Parathyroid adenoma (tissue), 2 donors: Measurements from ENCODE around the gene BORCS6.

Experiments used
- H2AFZ ChIP-seq: fragments of 300-600 bp; sonication (generic); one replicate; pipeline ENCODE4 v1.7.0; 2017; ENCODE audit warnings: antibody characterized with exemption, mild to moderate bottlenecking
- H3K27ac ChIP-seq: fragments of 300-600 bp; sonication (generic); one replicate; pipeline ENCODE4 v1.7.0; 2017
- H3K27me3 ChIP-seq: fragments of 300-600 bp; sonication (generic); one replicate; pipeline ENCODE4 v1.7.0; 2017; ENCODE audit warnings: low read length; ENCODE audit not compliant: control insufficient read depth, insufficient read depth
- H3K36me3 ChIP-seq: fragments of 300-600 bp; sonication (generic); one replicate; pipeline ENCODE4 v1.7.0; 2017; ENCODE audit warnings: low read length; ENCODE audit not compliant: control insufficient read depth, insufficient read depth
- H3K4me1 ChIP-seq: fragments of 300-600 bp; sonication (generic); one replicate; pipeline ENCODE4 v1.7.0; 2017; ENCODE audit warnings: control low read depth
- H3K4me2 ChIP-seq: fragments of 300-600 bp; sonication (generic); one replicate; pipeline ENCODE4 v1.7.0; 2017; ENCODE audit warnings: low read length
- H3K4me3 ChIP-seq: fragments of 300-600 bp; sonication (generic); one replicate; pipeline ENCODE4 v1.7.0; 2017; ENCODE audit warnings: low read depth, low read length
- H3K79me2 ChIP-seq: fragments of 300-600 bp; sonication (generic); one replicate; pipeline ENCODE4 v1.7.0; 2017; ENCODE audit warnings: control low read depth
- H3K9ac ChIP-seq: fragments of 300-600 bp; sonication (generic); one replicate; pipeline ENCODE4 v1.7.0; 2017; ENCODE audit warnings: mild to moderate bottlenecking
- H3K9me3 ChIP-seq: fragments of 300-600 bp; sonication (generic); one replicate; pipeline ENCODE4 v1.7.0; 2017; ENCODE audit warnings: low read length; ENCODE audit not compliant: control insufficient read depth
- TF ChIP-seq, protein P1 (sequence below): fragments of 300-600 bp; sonication (generic); IDR thresholded peaks from one replicate; pipeline ENCODE4 v1.7.0; 2017; ENCODE audit warnings: antibody characterized with exemption, mild to moderate bottlenecking
- donor health status: primary hyperparathyroidism.

Gene BORCS6

DNA sequence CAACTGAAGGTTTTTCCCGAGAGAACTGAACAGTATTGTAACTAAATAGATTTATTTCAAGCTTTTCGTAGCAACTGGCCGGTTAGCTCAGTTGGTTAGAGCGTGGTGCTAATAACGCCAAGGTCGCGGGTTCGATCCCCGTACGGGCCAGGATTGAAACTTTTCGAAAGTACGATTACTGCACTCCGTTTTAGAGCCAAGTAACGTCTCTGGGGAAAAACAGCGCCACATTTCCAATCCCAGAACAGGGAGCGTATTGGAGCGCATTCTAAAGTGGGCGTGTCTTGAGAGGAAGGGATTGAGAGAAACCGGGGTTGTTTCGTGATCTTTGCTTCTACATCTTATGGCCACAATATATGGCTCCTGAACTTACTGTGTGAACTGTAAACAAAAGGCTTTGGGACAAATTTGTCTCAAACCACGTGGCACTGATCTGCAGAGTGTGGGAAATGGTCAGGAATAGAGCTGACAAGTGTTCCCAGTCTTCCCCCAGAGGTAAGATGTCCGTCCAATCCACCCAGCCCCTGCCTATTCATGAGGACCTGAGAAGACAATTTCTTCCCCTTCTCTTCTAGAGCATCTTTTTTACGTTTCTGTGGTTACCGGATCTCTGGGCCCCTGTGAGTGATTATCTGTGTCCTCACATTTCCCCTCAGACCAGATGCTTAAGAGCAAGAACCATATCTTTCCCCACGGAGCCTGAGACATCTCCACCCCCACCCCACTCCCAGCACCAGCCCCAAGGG is 2.3 kb downstream of the BORCS6 start:
- Histone ChIP-seq H2AFZ (peak overlapping the region; percentile 4), H3K79me2 (no peaks in the 10 kb centered on the region), H3K36me3 (no peaks in the 10 kb centered on the region), H3K9me3 (no peaks in the 10 kb centered on the region), H3K27ac (peak overlapping the region; percentile 97), H3K9ac (no peak overlapping the region), H3K27me3 (no peaks in the 10 kb centered on the region), H3K4me1 (peaks cover 26% of the 10 kb centered on the region), H3K4me2 (peak overlapping the region; percentile 78), H3K4me3 (peak overlapping the region; percentile 83)
- TF ChIP-seq, protein P1, sequence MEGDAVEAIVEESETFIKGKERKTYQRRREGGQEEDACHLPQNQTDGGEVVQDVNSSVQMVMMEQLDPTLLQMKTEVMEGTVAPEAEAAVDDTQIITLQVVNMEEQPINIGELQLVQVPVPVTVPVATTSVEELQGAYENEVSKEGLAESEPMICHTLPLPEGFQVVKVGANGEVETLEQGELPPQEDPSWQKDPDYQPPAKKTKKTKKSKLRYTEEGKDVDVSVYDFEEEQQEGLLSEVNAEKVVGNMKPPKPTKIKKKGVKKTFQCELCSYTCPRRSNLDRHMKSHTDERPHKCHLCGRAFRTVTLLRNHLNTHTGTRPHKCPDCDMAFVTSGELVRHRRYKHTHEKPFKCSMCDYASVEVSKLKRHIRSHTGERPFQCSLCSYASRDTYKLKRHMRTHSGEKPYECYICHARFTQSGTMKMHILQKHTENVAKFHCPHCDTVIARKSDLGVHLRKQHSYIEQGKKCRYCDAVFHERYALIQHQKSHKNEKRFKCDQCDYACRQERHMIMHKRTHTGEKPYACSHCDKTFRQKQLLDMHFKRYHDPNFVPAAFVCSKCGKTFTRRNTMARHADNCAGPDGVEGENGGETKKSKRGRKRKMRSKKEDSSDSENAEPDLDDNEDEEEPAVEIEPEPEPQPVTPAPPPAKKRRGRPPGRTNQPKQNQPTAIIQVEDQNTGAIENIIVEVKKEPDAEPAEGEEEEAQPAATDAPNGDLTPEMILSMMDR, result no peak

DNA sequence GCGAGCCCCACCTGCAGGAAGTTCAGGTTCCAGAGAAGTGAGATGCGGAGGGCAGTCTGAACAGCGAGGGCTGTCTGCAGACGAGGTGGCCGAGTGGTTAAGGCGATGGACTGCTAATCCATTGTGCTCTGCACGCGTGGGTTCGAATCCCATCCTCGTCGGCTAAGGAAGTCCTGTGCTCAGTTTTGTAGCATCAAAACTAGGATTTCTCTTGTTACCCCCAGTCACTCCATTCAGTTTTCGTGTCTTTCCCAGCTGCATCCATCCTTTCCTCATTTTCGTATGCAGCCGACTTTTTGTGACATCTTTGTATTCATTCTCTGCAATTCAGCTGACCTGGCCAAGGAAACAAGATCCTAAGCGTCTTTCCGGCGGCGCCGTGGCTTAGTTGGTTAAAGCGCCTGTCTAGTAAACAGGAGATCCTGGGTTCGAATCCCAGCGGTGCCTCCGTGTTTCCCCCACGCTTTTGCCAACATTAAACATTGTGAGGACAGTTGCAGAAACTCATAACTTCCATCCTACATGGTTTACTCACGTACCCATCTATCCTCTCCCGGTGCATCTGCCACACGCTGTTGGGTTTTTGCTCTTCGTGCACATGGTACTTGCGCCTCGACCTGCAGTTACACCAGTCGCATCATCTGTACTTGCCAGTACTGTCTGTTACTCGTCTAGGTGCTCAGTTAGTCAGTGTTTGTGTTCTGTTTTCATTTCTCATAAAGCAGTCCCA is 3.0 kb downstream of the BORCS6 start:
- peak overlapping the region; percentile 83 for H3K4me3 ChIP-seq
- H3K4me1 ChIP-seq, result peaks cover 22% of the 10 kb centered on the region
- H3K79me2 ChIP-seq, result no peaks in the 10 kb centered on the region
- H3K9me3 ChIP-seq, result no peaks in the 10 kb centered on the region
- TF ChIP-seq, protein P1, result peak; percentile 56
- H3K27ac ChIP-seq, result peak overlapping the region; percentile 97
- peak overlapping the region; percentile 78 for H3K4me2 ChIP-seq
- H3K36me3 ChIP-seq, result no peaks in the 10 kb centered on the region
- peak overlapping the region; percentile 92 for H2AFZ ChIP-seq
- H3K9ac ChIP-seq, result no peak overlapping the region
- H3K27me3 ChIP-seq, result no peaks in the 10 kb centered on the region

DNA sequence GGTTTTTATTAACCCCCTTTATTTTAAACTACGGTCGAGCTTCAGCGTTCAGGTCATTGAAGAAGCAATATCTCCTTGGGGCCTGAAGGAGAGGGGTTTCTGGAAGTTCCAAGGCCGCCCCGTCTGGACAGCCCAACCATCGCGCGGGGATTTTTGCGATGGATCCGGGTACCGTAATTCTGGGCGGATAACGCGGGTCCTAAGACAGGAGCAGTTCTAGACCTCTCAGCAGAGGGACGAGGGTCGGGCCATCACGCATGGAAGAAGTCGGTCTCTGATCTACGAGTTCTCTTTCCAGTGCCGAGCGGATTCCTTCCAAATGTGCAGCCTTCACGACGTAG is 3.6 kb downstream of the BORCS6 start:
- H3K36me3 ChIP-seq, result no peaks in the 10 kb centered on the region
- H3K9ac ChIP-seq, result no peak overlapping the region
- TF ChIP-seq, protein P1, result no peak
- H3K4me1 ChIP-seq, result peaks cover 19% of the 10 kb centered on the region
- no peaks in the 10 kb centered on the region for H3K79me2 ChIP-seq
- peak overlapping the region; percentile 83 for H3K4me3 ChIP-seq
- H2AFZ ChIP-seq, result peak overlapping the region; percentile 92
- no peaks in the 10 kb centered on the region for H3K9me3 ChIP-seq
- H3K27me3 ChIP-seq, result no peaks in the 10 kb centered on the region
- H3K27ac ChIP-seq, result peak overlapping the region; percentile 97
- peak overlapping the region; percentile 78 for H3K4me2 ChIP-seq

DNA sequence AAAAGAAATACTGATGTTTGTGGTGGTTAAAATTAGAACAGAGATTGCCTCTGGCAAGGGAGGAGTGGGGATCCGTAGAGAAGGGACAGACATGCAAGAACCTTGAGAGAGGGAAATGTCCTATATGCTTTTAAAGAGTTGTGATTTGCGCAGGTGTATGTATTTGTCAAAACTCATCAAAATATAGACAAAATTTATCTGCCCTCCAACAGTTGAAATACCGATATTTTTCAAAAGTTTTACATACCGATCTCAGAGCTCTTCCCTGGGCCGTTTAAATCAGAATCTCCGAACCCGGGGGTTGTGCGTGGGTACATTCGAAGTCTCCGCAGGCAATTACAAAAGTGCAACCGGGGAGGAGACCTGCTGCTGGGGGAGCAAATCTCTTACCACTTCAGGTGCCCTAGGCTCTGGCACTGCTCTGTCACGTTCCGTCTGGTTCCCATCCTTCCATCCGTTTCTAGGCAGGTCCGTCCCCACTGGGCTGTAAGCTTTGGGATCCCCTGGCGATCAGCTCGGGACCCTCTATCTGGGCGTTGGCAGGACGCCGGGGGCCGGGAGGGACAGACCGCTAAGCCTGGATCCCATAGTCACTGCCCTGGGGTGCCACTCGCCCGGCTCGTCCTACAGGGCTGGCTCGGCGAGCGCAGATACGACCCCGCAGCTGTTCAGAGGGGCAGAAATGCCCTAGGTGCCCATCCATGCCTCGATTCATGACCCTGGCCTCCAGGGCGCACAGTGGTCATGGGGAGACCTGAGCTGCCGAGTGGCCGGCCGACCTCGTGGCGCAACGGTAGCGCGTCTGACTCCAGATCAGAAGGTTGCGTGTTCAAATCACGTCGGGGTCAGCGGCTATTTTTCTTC is 4.2 kb downstream of the BORCS6 start:
- Histone ChIP-seq H3K4me1 (peaks cover 19% of the 10 kb centered on the region), H3K4me2 (peak overlapping the region; percentile 78), H3K36me3 (no peaks in the 10 kb centered on the region), H3K79me2 (no peaks in the 10 kb centered on the region), H3K27me3 (no peaks in the 10 kb centered on the region), H3K4me3 (peak overlapping the region; percentile 83), H3K9ac (peak overlapping the region; percentile 48), H3K9me3 (no peaks in the 10 kb centered on the region), H2AFZ (peak overlapping the region; percentile 92), H3K27ac (peak overlapping the region; percentile 97)
- TF ChIP-seq, protein P1, result no peak
